Erythroblast (primary cell): Measurements from ENCODE around the gene MRPL53.

ENCODE experiments used
- GATA1 ChIP-seq: IDR thresholded peaks from 2 replicates; pipeline ENCODE4 v1.6.1; 2011; ENCODE audit warnings: low read depth, mild to moderate bottlenecking, control low read depth, low read length, moderate library complexity
- POLR2A ChIP-seq: IDR thresholded peaks from 2 replicates; pipeline ENCODE4 v1.6.1; 2011; ENCODE audit warnings: mild to moderate bottlenecking, low read length

GRCh38 chr2:74499267-74499939 is 26.9 kb upstream of the MRPL53 start, which contains the start of gene LBX2:
- TF ChIP-seq POLR2A (no peak), GATA1 (no peak)
